SIG-M5 treated with dmso at 0.1 percent for 504 hours (cell line): ENCODE measurements around the gene HIVEP3.

Experiments used
- DNase-seq: peaks from one replicate; lab custom pipeline; 2025; ENCODE audit not compliant: unreplicated experiment; lab: John Stamatoyannopoulos, UW

The HIVEP3 gene

DNA sequence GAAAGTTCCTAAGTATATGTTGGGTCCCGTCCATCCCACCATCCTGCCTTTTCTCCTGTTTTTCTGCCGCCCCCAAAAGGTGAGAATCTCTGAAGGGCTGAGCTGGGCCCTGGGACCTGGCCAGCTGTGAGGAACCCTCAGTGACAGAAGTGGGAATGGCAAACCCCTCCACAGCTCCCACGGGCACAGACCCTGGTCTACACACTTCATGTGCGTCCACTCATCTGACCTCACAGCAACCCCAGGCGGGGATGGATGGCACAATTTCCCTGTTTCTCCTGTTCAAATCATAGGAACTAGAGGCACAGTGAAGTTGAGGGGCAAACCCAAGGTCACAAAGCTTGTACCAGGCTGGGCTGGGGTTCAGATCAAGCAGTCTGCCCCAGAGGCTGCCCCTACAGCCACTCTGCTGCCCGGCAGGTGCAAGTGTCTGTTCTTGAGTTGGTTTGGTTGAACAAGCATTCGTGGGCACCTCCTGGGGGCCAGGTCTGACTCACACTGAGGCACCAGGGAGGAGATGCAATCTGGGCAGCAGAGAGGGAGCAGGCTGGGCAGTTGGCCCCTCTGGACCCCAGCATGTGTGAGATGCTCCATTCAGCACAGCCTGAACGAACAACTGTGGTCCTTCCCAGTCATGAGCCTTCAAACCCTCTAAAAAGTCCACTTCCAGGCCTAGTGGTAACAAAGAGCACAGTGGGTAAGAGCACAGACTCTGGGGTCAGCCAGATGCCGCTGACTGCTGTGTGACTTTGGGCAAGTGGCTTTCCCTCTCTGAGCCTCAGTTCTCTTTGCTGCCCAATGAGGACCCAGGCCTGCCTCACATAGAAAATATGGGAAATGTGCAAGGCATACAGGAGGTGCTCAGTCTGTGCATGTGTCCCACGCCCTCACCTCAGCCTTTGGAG, 438.3 kb downstream of the HIVEP3 start:
- DNase-seq, result no peak

DNA sequence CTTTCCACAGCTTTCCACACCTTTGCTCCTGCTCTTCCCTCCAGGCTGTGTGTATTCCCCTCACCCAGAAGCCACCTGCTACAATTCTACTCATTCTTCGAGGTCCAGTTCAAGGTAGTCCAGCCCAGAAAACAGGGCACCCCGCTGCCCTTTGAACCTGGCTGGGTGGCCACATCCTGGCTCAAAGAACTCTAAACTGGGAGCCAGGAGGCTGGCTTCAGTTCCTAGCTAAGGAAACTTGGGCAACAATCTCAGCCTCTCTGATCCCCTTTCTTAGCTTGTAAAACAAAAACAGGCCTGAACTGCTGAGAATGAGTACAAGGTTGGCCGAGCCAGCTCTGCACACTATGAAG, 438.9 kb downstream of the HIVEP3 start:
- DNase-seq, result no peak

DNA sequence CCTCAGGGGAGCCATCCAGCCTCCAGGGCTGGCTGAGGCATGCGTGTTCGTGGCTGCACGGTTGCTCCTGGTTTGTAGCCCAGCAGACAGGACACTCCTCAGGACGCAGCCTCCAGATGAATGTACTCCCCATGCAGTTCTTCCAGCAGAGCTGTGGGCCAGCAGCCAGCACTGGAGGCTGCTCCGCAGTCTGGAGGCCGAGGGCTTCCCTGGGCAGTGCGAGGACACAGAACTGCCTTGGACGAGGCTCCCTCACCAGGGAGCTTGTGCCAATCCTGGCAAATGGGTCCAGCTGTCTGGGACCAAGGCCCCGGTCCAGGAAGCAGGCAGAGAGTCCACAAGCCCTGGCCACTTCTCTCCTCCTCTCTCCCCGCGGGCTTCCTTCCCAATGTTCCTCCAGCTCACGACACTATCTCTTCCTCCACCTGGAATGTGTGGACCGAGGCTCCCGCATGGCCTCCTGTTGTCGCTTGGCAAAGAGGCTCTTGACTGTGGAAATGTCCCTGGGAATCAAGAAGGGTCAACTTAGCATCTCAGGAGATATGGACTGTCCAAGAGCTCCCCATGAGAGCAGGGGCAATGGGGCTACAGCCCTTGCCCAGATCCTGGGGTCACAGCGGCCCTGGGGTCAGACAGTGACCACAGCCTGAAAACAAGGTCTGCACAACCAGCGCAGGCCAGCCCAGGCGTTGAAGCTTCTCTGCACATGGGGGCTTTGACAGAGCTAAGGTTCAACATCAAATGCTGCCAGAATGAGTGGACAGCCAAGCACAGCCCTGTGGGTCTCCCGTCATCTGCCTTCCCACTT, 439.5 kb downstream of the HIVEP3 start:
- no peak for DNase-seq

DNA sequence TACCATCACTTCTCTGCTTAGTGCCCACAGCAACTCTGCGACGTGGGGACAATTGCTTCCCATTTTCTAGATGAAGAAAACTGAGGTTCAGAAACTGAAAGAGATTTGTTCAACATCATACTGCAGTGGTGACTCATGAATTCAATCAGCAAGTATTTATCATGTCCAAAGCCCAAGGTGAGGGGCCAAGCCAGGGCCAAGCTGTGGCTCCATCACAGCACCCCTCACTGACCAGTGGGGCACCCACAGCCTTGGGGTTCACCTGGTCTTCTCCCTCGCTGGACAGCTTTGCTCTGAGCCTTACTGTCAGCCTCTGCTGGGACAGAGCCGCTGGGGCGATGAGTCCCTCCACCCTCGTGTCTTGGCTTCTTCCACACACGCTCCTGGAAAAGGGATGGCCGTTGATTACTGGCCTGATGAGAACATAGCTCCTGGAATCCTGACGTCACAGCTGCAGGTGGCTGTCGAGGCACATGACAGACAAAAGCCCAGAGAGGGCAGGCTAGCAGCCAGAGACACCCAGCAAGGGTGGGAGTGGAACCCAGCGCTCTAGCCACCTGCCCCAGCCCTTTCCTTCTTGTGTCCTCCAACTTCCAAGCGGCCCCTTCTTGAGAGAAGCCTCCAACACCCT, 440.5 kb downstream of the HIVEP3 start:
- no peak for DNase-seq

DNA sequence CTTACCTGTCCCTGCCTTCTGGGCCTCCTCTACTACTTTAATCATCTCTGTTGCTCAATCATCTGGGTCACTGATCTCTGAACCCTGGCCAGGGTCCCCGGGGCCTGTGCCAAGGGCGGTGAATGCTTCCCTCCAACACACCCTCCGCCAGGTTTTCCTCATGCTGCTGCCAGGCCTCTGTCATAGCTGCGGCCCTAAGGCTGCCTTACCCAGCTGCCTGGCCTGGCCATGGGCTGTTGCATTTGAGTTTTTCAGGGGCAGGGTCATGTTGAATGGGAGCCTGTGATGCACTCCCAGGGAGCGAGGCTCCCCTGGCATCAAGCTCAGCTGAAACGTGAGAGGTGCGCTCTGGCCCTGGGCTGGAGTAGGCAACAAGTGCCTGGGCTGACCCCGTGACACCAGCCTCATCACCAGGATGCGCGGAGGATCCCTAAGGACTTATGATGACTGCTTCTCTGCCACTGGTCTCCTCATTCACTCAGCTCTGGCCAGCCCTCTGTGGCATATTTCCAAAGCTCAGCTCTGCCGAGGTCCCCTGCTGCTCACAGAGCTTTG, 441.8 kb downstream of the HIVEP3 start:
- DNase-seq, result no peak

DNA sequence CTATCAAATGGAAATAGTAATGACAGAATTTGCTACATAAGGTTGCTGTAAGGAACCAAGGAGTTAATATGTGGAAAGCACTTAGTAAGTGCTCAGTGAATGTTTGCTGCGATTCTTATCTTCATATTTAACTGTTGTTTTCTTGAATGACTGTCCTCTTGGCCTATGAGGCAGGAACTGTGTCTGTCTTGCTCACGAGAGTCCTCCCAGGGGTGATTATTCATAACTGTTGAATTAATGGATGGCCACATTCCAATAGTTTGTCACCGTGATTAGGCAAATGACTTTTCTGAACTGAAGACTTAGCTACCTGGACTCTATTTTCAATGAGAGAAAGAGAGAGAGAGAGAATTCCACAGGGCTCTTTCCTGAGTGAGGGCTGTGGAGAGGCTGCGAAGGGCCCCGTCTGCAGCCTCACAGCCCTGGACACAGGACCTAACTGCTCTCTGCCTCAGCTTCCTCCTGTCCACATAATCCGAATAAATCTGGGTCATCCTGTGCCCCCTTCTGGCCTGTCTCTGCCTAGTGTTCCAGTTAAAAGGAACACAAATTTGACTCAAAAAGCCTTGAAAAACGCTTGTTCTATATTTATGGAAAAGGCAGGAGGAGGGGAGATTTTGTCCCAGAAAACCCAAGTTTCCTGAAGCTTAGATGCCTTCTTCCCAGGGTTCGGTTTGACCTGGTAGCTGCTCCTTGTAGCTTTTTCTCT, 442.7 kb downstream of the HIVEP3 start:
- DNase-seq, result no peak

DNA sequence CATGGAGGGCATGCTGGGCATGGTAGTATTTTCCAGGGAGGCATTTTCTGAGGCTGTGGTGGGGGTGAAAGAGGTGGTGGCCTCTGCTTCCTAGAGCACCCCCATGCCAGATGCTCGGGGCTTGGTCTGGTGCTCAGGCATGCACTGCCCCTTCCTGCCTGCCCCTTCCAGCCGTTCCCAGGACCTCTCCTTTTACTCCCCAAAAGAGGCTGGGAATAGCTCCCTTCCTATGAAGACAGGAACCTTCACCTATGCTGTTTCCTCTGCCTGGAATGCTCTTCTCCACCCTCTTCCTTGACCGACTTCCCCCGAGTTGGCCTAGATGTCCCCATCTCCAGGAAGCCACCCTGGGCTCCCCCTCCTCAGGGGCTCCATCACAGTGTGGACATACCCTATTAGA, 443.4 kb downstream of the HIVEP3 start:
- no peak for DNase-seq

DNA sequence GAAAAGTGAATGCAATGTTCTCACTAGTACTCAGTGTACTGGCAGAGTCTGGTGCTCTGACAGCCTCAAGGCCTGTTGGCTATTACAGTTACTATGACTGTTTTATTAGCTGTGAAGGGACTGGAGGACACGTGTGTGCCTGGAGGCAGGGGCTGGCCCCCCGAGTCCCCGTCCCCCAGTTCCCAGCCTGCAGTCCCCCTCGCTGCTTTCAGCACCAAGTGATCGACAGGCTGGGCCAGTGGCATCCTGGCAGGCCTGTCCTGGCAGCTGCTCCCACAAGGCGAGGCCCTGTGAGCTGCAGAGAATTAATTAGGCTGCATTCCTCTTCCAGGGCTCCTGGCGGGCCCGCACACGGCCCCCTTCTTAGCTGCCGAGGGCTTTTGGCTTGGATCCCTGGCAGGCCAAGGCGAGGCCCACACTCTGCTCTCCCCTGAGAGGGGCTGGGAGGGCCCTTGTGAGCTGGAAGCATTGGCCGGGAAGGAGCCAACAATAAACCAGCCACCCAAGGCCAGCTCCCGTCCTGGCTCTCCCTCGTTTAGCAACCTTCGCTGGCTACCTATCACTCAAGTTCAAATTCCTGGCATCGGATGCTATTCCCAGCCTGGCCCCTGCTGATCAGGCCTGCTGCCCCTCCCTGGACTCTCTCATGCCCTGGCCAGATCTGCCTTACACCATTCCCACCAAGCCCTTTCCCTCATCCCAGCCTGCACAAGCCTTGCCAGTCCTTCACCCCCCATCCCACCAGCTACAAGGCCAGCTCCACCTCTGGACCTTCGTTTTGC, 444.0 kb downstream of the HIVEP3 start:
- no peak for DNase-seq

DNA sequence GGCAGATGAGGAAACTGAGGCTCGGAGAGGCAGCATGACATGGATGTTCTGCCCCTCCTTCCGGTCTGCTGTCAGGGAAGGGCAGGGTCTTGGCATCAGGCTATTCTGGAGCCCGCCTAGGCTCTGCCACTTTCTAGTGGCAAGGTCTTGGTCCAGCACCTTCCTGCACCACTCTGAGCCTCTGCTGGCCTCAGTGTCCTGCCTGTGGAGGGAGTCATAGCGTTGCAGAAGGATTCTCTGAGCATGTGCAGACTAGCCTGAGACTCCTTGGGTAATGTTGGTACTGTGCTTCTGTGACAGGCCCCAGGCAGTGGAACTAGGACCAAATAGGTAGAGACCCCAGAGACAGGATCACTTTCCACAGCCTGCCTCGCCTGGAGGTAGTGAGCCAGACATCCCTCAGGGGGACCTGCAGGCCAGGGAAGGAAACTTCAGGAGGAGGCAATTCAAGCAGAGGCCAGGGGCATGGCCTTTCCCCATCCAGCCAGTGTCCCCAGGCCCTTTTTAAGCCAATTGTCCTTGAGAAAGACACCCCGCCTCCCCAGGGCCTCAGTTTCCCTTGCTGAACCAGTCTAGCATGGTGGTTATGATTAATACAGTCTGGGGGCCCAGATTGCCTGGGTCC, 444.9 kb downstream of the HIVEP3 start:
- DNase-seq, result no peak

DNA sequence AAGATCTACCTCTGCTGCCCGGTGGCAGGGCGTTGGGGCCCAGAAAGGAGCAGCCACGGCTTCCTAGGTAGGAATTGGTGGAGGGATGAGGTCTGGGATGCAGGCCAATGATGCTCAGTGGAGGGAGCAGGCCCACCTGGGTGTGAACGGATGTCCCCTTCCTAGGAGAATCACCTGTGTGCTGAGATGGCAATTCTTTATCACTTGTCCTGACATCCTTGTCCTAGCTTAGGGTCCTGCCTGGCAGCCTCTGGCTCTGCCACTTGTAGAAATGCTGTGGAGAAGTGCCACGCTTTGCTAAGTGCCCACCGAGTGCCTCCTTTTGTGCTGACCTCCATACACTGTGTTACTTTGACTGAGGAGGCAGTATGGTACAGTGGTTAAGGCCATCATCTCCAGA, 447.1 kb downstream of the HIVEP3 start:
- no peak for DNase-seq

DNA sequence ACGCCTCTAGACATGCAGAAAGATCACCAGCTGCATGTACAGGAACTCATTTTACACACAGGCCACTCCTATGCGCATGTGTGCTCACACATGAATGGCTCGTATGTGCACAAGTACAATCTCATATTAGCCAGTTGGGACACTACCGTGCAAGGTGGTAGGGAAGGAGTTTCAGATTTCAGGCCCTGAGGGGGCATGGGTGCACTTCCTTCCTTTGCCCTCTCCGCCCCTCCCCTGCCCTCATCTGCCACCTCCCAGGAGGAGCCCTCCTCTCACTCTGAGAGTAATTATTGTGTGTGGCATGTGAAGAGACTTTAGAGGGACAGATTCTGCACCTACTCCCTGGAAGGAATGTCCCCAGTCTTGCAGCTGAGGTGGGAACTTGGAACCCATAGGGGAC, 449.0 kb downstream of the HIVEP3 start:
- DNase-seq, result no peak

DNA sequence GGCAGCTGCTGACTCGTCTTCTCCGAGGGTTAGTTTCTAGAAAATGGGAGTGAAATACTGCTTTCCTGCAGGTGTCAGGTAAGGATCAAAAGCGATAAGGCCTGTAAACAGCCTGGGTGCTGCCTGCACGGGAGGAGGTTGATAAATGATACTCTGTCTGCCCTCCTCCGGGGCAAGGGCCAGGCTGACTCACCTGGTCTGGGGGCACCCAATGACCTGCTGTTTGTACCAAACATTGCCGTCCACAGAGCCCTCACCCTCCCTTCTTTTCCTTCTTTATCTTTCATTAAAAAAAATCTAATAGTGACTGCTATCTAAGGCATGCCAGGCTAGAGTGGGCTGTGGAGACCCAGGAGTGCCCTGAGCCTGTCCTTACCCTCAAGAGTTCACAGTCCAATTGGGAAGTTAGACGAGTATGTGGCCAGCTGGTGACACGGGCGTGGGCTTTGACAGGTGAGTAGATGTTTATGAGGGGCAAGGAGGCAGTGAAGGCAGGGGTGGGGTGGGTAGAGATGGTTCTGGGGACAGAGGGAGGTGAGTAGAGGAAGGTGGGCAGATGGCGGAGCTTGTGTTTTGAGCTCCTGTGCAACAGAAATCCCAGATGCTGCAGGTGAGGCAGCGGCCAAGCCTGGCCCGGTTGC, 450.5 kb downstream of the HIVEP3 start:
- DNase-seq, result no peak

DNA sequence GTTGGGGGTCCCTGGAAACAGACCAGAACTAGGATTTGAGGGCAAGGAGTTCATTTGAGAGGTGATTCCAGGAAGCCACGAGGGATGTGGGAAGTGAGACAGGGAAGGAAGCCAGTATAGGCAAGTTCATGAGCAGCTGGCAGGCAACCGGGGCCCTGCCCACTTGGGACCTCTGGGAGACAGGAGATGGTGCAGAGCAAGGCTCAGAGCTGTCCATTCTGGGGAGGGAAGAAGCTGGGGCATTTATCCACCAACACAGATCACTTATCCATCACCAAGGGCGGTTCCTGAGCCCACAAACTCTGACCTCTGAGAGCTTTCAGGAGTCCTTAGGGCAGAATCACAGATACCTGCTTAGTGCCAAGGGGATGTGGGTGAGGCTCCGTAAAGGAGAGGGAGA, 451.0 kb downstream of the HIVEP3 start:
- DNase-seq, result no peak

DNA sequence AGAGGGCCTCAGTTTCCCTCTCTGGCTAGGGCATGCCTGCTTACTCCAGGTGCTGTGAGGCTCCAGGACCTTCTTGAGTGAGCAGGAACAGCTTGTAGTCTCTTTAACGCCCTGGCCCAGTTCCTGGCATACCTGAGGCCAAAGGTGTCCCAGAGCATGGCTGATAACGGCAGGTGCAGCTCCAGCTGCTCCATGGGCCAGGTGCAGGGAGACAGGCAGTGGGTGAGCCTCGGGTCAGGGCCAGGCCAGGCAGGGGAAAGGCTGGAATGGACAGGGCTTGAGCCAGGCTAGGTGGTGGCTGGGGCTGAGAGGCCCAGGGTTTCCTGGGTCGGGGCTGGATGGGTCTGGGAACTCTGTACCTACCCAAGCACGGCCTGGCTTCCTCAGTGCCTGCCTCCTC, 452.6 kb downstream of the HIVEP3 start:
- no peak for DNase-seq

DNA sequence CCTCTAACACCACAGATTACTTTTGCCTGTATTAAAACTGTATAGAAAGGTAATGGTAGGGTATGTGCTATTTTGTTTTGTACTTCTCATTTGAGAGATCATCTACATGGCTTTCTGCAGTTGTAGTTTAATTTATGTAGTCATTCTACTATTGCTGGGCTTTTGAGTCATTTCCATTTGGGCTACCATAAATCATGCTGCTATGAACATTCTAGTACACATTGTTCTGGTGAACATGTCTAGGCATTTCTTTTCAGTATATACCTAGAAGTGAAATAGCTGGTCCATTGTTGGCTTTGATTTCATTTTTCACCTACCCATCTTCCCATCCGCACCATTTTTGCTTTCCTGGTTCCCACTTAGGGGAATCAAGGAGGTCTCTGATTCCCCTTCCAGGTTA, 453.0 kb downstream of the HIVEP3 start:
- no peak for DNase-seq

DNA sequence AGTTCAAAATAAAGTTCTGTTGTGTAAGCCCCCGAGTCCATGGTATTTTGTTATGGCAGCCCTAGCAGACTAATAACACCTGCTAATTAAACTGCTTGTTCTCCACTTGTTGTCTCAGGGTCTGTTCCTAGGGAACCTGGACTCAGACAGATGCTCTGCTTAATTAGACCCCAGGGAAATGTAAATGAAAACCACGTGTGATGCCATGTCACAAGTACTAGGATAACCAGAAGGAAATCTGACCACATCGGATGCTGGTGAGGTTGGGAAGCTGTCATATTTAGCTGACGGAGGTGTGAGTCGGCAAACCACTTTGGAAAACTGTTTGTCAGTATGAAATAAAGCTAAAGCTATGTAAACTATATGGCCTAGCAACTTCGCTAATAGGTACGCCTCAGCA, 453.8 kb downstream of the HIVEP3 start:
- no peak for DNase-seq

DNA sequence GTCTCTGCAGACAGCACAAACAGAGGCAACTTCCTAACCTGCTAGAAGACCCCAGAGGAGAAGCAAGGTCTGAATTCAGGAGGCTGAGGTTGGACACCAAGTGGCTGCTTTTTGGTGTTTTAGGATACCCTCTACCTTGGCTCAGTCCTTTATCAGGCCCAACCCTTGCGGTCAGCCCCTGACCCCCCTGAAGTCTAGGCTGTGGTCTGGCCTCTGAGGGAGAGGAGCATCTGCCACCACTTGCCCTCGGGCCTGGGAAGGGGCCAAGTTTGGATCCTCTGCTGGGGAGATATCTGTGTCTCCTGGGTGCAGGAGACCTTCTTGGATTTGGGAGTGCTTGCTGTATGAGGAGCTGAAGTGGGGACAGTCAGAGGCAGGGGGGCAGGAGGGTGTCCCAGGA, 455.2 kb downstream of the HIVEP3 start:
- no peak for DNase-seq

DNA sequence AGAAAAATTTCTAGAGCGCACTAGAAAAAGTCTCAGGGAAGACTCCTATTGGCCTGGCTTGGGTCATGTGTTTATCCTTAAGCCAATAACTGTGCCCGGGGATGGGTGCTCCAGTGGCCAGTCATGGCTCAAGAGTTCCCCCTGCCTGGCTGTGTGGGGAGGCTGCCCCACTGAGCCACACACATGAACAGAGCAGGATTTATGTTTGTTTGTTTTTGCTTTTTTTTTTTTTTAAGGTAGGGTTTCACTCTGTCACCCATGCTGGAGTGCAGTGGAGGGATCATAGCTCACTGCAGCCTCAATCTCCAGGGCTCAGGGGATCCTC, 456.1 kb downstream of the HIVEP3 start:
- no peak for DNase-seq
